Right lobe of liver (tissue), 6 donors: ENCODE results near the gene ATRNL1. TPM values are rescaled to one million over a fixed set of nuclear protein-coding genes. Genes with fewer than 3 reads are reported as not detected.
A peak's percentile ranks its signal among the peaks of the same experiment; 100 is the strongest.

Source experiments
- ATAC-seq, 4 donors: fragments of 200-7000 bp; cut with Tn5 transposase; one replicate each; pipeline ENCODE4 v1.9.1; 2020; ENCODE audit warnings: mild to moderate bottlenecking in 4 of 4, moderate library complexity in 4 of 4
- DNase-seq, 3 donors: peaks; one replicate each; pipeline ENCODE4 v3.0.0-alpha.2; 2020
- H3K27ac ChIP-seq, 3 donors: fragments of 200-600 bp; one replicate each; pipeline ENCODE4 v1.8.0; 2022
- H3K27me3 ChIP-seq, 2 donors: fragments of 200-600 bp; one replicate each; pipeline ENCODE4 v1.8.0; 2022
- H3K36me3 ChIP-seq, 4 donors: fragments of 200-600 bp; sonication (generic) in 1 of 4; one replicate each; pipeline versions ENCODE4 v1.5.1 to v1.8.0; 2017 to 2022; ENCODE audit warnings: control low read depth in 1 of 4
- H3K4me1 ChIP-seq, 4 donors: fragments of 200-600 bp; sonication (generic) in 1 of 4; one replicate each; pipeline versions ENCODE4 v1.5.1 to v1.8.0; 2017 to 2022; ENCODE audit warnings: control low read depth in 1 of 4
- H3K4me3 ChIP-seq, 3 donors: fragments of 200-600 bp; one replicate each; pipeline ENCODE4 v1.8.0; 2022
- H3K9me3 ChIP-seq, 4 donors: fragments of 200-600 bp; sonication (generic) in 1 of 4; one replicate each; pipeline versions ENCODE4 v1.5.1 to v1.8.0; 2017 to 2022; ENCODE audit warnings: control low read depth in 1 of 4
- CTCF ChIP-seq, 4 donors: fragments of 200-600 bp in 3 of 4; fragments of 450-650 bp in 1 of 4; IDR thresholded peaks; one replicate each; pipeline versions ENCODE4 v1.5.1 to v1.8.0; 2016 to 2022; ENCODE audit warnings: antibody characterized with exemption in 4 of 4, mild to moderate bottlenecking in 2 of 4
- POLR2A ChIP-seq: fragments of 450-650 bp; IDR thresholded peaks from one replicate; pipeline ENCODE4 v1.6.1; 2017; ENCODE audit warnings: antibody characterized with exemption, mild to moderate bottlenecking
- WGBS: methylation state at CpG from one replicate; pipeline ENCODE4 v1.1.6; 2018; ENCODE audit warnings: low coverage, low lambda C conversion rate; ENCODE audit not compliant: insufficient coverage; ENCODE audit errors: missing lambda C conversion rate; 5-methylcytosine and 5-hydroxymethylcytosine counted together
- intact Hi-C, 2 donors: fragments of 100-400 bp; cut with DNase I; formaldehyde crosslinking; loops; one replicate each; pipeline versions ENCODE4 v1.11.2 to v1.14.1; 2022
- total RNA-seq, 6 experiments: library from RNA; depleted of rRNA in 2 of 6; stranded (reverse); fragments of >200 nt in 2 of 6; fragmentation: NEBNext Ultra II Directional in 3 of 6; extraction: Animal tissue kit (Norgen Biotek cat#: 25700) in 3 of 6; gene quantifications; one replicate each; pipeline versions ENCODE4 v1.1.0 to v1.2.4, GENCODE V29; 2016 to 2023
- donor health status: DM: no; HTN: yes; CAD: no.
- donor health status: DM: no; HTN: no; CAD: no.
- donor health status: DM: no; HTN: no; CAD: no.
- donor health status: DM: no; HTN: yes; CAD: no.
- donor health status: DM: no; HTN: yes; CAD: no.

ATRNL1 gene
- total RNA-seq, 6 experiments from 2014 or later = 0.81 to 5.3 (median 2.6) TPM

DNA sequence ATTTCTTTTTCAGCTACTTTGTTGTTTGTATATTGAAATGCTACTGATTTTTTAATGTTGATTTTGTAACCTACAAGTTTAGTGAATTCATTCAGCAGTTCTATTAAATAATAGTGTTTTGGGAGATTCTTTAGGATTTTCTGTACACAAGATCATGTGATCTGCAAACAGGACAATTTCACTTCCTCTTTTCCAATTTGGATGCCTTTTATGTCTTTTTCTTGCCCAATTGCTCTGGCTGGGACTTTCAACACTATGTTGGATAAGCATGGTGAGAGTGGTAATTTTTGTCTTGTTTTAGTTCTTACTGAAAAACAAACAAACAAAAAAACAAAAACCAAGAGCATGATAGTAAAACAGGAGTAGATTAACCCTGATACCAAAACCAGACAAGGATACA lies 316.2 kb downstream of the ATRNL1 start:
- Histone ChIP-seq H3K27me3 (no peaks in the 10 kb centered on the region), H3K36me3 (no peaks in the 10 kb centered on the region), H3K4me1 (no peaks in the 10 kb centered on the region), H3K27ac (no peak overlapping the region), H3K9me3 (peaks cover 0 to 6% (median 0%) of the 10 kb centered on the region in 4 donors), H3K4me3 (no peak overlapping the region)
- DNase-seq (no peak), ATAC-seq (no peak)
- intact Hi-C loops = no loop called here
- TF ChIP-seq CTCF (IDR thresholded peaks at IDR 0.05) (no peak), POLR2A (no peak)

- TF ChIP-seq POLR2A = no peak
- TF ChIP-seq CTCF (IDR thresholded peaks at IDR 0.05) = peak; percentile 38 to 65 (median 46)
- ATAC-seq (peak; percentile 73 to 86 (median 80)), DNase-seq (no peak)
- no peaks in the 10 kb centered on the region for H3K4me1 ChIP-seq
- H3K9me3 ChIP-seq = no peaks in the 10 kb centered on the region
- no peak overlapping the region for H3K27ac ChIP-seq
- no peaks in the 10 kb centered on the region for H3K36me3 ChIP-seq
- no peak overlapping the region for H3K4me3 ChIP-seq
- H3K27me3 ChIP-seq = no peaks in the 10 kb centered on the region
- intact Hi-C loops = no loop called here
Observed at GRCh38 chr10:115417585-115418265, 324.6 kb downstream of the ATRNL1 start.

DNA sequence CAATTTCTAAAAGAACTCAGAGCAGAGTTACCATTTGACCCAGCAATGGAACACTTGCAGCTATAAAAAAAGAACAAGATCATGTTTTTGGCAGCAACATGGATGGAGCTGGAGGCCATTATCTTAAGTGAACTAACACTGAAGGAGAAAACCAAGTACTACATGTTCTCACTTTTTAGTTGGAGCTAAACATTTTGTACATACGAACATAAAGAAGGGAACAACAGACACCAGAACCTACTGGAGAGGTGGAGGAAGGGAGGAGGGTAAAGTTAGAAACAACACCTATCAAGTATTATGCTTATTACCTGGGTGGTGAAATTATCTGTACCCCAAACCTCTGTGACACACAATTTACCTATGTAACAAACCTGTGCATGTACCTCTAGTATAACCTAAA lies 329.5 kb downstream of the ATRNL1 start:
- WGBS = 40% methylated on average over 1 of the region's 1 CpG
- DNase-seq (no peak), ATAC-seq (no peak)
- Histone ChIP-seq H3K4me1 (no peaks in the 10 kb centered on the region), H3K9me3 (no peaks in the 10 kb centered on the region), H3K4me3 (no peak overlapping the region), H3K36me3 (no peaks in the 10 kb centered on the region), H3K27ac (no peak overlapping the region), H3K27me3 (no peaks in the 10 kb centered on the region)
- no peak for TF ChIP-seq POLR2A
- intact Hi-C loops = no loop called here

- ATAC-seq (no peak), DNase-seq (no peak)
- intact Hi-C loops = no loop called here
- no peaks in the 10 kb centered on the region for H3K4me1 ChIP-seq
- no peaks in the 10 kb centered on the region for H3K27me3 ChIP-seq
- no peaks in the 10 kb centered on the region for H3K36me3 ChIP-seq
- 33% methylated on average over 2 of the region's 2 CpGs for WGBS
- no peaks in the 10 kb centered on the region for H3K9me3 ChIP-seq
- H3K27ac ChIP-seq = no peak overlapping the region
- H3K4me3 ChIP-seq = no peak overlapping the region
- TF ChIP-seq POLR2A = no peak
- no peak for TF ChIP-seq CTCF (IDR thresholded peaks at IDR 0.05)
Observed at GRCh38 chr10:115427611-115428010, 334.4 kb downstream of the ATRNL1 start.

- H3K36me3 ChIP-seq = no peaks in the 10 kb centered on the region
- no peaks in the 10 kb centered on the region for H3K4me1 ChIP-seq
- H3K27ac ChIP-seq = no peak overlapping the region
- ATAC-seq (peak in 2 of 4 donors; percentile 44 to 45), DNase-seq (no peak)
- 7% methylated on average over 4 of the region's 4 CpGs for WGBS
- H3K4me3 ChIP-seq = no peak overlapping the region
- no peaks in the 10 kb centered on the region for H3K27me3 ChIP-seq
- TF ChIP-seq CTCF (IDR thresholded peaks at IDR 0.05) (peak in 3 of 4 donors; percentile 23 to 53 (median 30)), POLR2A (no peak)
- no peaks in the 10 kb centered on the region for H3K9me3 ChIP-seq
- intact Hi-C loops = no loop called here
Observed at GRCh38 chr10:115432188-115432819, 339.1 kb downstream of the ATRNL1 start.
